CD4-positive, alpha-beta T cell treated with Interleukin-15 for 1 hour (primary cell): Measurements from ENCODE around the gene HOXB4.

Experiments
- DNase-seq: peaks from one replicate; pipeline ENCODE4 v3.0.0-alpha.2; 2020

HOXB4 gene

DNA sequence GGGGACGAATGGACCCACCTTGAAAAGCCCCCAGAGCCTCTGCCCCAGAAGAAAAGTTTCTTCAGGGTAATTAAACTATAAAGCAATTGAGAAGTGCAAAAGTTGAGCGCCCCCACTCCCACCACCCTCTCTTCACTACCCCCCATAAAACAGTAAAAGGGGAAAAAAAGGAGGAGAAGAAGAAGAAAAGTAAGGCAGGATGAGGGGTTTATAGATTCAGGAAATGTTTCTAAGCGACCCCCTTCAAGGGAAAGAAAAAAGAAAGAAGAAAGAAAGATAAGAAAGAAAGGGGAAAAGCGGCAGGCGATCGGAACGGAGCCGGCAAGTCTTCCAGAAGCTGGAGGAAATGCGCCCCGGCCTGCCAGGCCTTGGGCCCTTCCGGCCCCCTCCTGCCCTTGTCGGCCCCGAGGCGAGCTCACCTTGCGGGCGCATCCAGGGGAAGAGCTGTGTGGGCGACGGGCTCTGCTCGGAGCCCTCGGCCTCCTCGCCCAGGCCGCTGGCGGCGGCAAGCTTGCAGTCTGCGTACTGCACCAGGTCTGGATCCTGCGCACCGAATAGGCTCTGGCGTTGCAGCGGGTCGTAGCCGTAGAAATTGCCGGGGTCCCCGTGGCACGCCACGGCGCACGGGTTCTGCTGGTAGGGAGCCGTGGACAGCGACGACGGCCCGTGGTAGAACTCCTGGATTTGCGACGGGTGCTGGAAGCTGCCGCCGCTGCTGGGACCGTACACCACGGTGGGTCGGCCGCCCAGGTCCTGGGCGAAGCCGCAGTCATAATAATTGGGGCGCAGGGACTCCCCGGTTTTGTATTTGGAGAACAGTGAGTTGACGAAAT, 35.9 kb upstream of the HOXB4 start:
- no peak for DNase-seq

DNA sequence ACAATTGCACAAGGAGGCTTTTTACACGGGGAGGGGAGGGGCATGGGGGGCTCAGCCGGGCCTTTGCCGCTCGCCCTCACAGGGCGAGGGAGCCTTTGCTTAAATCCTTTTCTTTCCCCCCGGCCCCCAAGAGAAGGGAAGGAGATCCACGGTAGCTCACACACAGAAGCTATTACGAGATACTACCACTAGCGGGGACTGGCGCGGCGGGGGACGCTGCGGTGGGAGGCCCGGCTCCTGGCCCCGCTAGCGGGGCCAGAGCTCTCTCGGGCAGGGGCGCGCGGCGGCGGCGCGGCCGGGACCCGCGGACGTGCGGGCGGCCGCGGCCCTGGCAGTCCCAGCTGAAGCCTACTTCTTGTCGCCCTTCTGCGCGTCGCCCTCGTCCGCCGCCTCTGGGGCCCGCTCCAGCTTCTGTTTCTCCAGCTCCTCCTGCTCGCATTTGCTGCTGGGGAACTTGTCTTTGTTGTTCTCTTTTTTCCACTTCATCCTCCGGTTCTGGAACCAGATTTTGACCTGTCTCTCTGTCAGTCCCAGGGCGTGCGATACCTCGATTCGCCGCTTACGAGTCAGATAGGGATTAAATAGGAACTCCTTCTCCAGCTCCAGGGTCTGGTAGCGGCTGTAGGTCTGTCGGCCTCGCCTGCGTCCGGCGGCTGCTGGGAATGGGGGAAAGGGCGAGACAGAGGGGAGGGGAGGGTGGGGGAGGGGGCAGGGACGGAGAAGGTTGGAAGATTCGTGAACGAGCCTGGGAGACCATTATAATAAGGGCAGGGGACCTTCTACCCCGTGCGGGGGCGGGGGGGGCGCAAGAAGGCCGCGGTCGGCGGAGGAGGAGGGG, 34.9 kb upstream of the HOXB4 start:
- DNase-seq, result peak; percentile 35

DNA sequence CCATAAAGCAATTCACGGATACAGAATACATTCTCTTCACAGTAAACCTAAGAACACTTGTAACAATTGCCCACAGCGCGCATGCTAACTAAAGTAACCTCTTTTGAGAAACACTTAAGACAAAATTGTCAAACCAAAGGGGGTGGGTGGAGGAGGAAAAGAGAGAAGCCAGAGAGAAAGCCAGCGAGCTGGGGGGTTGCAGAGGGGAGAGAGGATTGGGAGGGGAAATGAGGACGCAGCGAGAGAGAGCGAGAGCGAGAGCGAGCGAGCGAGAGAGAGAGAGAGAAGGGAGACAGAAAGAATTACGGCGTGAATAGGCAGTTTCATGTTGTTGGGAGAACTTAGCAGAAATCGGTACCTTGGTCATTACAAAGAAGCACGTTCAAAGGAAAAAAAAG, 34.3 kb upstream of the HOXB4 start:
- DNase-seq, result no peak

DNA sequence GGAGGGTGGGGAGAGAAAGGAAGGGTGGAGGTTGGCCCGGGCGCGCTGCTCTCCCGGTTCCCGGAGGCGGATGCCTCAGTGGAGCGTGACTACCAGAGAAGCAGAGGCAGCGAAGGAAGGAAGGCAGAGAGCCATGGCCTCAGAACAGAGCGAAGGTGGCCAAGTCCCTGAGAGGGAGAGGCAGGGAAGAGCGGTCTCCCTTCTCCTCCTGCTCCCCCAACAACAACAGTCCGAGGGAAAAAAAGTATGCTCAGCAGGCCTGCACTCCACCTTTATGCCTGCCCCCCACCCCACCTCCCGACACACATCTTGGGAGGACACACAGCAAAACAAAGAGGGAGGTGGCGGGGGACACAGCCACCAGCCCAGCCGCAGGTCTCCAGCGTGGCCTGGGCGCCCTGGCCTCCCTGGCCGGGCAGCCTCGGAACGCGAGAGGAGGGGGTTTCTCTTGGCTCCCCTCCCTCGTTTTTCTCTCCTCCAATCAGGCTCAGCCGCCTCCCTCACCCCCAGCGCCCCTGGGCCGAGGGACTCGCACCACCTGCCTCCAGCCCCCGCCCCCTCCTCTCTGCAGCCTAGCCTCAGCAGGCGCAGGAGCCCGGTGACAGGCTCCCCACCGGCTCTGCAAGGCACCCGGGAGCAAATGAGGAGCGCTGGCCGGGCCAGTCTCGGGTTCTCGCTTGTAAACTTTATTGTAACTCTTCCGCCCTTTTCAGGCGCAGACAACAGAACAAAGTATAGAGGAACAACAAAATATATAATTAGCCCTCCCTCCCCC, 33.7 kb upstream of the HOXB4 start:
- no peak for DNase-seq

DNA sequence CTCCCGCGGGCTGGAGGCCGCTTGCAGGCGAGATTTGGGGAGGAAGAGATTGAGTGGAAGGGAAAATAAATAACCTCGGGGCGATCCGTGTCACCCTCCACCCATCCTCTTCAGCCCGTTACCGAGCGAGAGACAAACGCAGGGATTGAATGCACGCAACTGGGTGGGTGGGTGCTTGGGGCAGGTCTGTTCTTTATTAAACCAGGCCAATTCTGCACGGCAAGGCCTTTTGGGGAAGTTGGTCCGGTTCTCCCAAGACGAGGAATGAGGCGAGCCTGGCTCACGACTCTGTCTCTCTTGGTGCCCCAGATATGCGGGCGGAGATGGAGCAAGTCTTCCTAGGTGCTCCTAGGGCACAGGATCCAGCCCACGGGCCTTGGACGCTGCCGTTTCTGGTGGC, 33.1 kb upstream of the HOXB4 start:
- no peak for DNase-seq

DNA sequence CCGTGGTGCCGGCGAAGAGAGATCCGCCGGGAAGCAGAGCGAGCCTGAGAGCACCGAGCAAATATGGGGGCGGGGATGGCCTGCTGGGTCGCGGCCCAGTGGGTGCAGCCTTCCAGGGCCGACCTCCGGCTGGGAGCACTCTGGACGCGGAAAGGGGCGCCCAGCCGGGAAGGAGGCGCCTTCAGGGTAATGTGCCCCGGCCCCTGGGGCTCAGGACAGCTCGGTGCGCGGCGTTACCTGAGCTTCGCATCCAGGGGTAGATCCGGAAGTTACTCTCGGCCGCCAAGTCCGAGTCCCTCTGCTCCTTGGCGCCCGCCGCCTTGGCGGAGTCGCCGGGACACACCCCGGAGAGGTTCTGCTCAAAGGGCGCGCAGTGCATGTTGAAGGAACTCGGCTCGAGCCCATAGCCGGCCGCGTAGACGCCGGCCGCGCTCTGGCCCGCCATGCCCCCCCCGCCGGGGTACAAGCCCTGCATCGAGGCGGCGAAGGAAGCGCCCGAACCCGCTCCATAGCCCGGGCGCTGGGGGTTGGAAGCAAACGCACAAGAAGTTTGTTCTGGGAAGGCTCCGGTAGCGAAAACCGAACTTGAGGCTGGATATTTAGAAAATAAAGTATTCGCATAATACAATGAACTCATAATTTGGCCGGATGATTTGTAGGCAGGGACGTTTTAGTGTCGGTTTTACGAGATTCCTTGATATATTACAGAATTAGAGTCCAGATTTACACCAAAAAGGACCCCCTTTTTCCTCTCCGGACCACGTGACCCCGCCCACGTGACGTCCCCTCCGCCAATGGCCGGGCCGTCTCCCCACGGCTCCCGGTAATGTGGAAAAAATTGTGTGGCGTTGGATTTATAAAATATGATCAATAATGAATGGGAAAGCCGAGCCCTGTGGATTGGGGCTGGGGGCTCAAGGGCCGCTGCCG, 32.4 kb upstream of the HOXB4 start, which contains the start of gene HOXB7:
HOXB7 (minus strand) TSS at position 736 of the 930 bp plus-strand sequence; CDS start at position 637, 99 bp downstream.
- DNase-seq, result peak; percentile 45

DNA sequence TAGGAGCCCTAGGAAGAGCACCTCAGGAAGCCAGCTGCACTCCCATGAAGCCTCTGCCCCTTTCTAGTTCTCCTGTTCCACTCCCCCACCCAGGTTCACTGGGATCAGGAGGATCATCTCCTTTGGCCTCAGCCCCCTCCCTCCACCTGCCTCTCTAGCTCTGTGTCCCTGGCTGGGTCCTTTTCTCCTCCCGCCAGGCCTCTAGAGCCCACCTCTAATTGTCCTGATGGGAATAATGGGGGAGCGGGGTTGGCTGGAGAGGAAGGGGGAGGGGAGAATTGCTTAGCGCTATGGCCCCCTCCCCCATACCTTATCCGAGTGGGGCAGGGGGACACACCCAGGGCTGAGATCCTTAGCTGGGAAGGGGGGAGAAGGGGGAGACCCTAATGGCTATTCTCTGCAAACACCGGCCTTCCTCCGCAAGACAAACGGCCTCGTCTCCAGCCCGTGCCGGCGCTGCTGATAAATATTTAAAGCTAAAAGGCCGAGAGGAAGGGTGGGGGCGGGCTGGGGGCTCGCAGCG, 31.7 kb upstream of the HOXB4 start:
- DNase-seq, result no peak

DNA sequence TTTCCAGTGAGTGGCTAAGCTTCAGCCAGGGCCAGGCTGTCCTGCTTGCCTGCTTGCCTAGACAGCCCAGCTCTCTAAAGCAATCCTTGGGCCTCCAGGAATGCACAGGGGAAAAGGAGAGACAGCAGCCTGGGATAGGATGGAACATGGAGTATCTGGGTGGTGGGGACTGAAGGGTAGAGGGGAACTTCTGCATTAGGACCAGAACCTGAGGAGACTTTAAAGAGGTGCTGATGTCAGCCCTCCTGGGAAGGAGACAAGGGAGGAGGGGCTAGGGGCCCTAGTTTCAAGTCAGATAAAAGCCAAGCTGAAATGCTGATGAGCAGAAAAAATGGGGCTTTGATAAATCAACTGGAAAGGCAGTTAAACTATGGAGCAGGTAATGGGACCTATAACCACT, 30.9 kb upstream of the HOXB4 start:
- no peak for DNase-seq

DNA sequence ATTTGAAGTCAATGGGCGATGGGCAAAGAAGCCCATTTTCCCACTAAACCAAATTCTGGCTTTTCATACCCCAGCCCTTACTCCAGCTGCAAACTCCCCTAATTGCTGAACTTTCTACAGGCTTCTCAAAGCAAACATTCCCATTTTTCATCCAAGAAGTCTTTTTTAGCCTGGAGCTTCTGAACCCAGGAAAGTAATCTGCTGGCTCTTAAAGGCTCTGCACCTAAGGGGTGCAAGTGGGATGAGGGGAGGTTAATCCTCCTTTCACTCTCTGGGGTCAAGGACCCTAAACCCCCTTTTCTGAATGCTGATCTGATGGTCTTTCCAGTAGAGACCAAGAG, 30.3 kb upstream of the HOXB4 start:
- no peak for DNase-seq

DNA sequence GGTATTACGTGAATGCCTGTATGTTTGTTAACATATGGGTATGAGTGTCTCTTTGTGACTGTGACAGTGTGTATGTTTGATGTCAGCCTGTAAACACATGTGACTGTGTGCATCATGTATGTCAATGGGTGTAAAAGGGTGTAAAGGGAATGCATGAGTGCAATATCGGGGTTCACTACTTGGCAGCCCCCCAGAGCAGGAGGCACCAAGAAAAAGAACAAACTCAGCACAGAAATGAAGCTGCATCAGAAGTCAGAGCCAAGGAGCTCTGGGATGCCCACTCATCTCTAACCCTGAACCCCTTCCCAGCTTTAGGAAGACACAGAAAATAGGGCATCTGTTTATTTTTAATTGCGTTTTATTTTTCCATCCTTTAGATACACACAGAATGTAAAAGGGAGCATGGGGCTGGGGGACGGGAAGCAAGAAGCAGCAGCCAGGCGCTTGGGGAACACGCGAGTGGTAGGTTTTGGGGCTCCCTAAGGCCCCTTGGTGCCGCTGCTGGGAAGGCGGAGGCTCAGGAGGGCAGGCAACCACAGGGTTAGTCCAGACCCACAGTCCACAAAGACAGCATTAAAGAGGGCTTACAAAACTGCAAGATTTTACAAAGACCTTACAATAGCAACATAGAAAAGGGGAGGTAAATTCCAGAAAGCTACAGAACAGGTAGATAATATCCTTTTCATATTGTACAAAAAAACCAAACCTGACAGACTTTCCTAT, 28.9 kb upstream of the HOXB4 start:
- DNase-seq, result no peak

DNA sequence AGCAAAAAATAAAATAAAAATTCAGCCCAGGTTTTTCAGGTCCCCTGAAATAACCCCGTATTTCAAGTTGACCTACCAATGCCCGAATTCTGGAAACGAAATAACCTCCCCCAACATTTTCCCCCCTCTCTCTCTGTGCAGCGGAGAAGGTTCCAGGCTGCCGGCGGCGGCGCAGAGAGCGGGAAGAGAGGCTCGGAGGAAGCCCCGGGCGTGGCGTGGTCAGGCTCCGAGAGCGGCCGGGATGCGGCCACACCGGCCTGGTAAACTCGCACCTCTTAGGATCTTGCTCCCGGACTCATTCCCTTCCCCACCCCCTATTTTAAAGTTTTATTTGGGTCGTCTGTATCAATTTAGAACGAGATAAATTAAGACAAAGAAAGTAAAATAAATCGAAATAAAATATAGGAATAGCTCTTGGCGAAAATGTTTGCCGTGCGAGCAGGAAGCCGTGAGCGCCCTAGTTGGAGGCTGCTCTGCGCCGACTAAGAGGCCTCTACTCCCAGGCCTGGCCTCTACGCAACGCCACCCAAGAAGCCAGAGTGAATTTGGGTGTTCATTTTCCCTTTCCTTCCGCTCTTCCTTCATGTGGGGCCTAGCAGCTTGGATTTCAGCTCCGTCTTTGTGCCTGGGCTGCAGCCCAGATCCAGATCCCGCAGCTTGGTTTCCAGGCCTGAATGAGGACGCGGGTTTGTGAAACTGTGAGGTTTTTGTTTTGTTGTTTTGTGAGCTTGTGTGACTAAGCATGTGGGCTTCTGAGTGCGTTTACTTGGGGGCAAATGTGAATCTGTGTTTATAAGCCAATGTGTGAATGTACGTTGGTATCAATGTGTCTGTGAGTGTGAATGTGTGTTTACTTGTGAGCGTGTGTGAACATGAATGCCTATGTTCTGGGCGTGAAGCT, 28.1 kb upstream of the HOXB4 start:
- no peak for DNase-seq

DNA sequence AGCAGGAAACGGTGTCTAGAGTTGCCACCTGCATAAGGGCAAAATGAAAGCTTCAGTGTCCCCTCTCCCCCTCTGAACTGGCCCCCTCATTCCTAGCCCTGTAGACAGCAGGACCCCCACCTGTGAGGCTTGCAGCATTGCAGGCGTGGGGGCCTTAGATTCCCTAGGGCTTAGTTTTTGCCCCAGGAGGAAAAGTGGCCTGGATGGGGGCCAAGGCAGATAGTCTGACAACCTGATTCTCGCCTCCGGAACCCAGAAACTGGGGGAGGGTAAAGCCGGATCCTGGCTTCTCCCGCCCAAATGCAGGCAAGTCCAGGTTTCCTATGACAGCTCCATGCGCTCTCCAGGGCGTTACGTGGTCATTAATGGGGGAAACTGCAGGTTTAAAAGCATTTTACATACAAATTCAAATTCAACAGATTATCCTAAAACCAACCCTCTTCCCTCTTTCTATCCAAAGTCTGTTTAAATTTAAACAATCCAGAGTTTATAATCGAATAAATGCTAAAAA, 27.3 kb upstream of the HOXB4 start:
- DNase-seq, result no peak

DNA sequence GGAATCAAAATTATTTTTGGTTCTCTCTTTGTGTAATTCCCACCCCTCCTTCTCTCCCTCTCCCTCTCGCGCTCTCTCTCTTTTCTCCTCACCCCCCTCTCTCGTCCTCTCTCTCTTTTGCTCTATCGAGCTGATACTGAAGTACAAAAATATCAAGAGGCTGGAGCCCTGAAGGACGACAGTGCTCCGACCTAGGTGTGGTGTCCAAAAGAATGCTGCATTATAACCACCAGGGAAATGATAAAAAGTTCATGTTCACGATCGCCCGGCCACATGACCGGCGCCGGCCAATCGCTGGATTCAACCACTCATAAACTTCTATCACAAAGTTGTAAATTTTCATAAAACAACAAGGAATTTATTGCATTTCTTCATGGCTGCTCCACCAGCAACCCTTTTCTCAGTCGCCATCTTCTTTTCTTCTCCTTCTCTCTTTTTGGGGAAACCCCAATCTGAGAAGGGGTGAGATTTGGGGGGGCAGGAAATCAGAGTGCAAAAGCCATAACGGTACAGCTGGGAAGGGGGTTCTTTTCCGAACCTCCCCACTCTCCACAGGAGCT, 26.7 kb upstream of the HOXB4 start, which contains the start of gene HOXB6:
HOXB6 (minus strand) TSS at position 217 of the 560 bp plus-strand sequence. CDS start 6,836 bp downstream, outside the sequence.
- no peak for DNase-seq

DNA sequence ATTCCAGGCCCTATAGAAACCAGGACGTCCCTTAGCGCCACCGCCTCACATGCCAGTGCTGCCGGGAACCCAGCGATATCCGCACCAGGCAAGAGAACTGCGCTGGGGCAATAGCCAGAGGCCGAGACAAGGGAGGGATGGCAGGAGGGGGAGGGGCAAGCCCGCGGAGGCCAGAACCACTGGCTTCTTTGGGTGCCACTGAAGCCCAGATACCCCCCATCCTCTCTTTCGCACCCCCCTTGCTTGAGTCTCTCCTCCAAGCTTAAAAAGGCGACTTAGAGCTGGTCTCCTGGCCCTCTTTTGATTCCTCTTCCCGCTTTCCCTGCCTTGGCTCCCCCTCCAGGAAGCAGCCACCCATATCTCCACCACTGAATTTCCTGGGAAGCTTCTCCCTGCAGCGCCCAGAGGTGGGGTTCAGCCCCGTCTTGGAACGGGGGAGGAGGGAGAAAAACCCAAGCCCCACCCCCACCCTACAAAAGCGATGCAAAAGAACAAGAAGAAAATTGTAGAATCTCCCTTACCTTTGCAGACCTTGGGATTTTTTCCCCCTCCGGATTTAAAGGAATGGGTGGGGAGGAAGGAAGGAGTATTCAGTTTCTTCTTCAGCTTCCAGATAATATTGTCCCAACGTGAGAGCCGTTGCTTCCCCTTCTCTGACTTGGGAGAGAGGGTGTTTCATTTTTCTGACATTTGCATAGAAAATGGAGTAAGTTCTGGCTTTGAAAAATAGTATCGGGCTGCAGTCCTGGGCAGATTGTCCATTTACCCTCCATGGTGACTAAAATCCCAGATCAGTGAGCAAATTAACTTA, 26.0 kb upstream of the HOXB4 start:
- no peak for DNase-seq

DNA sequence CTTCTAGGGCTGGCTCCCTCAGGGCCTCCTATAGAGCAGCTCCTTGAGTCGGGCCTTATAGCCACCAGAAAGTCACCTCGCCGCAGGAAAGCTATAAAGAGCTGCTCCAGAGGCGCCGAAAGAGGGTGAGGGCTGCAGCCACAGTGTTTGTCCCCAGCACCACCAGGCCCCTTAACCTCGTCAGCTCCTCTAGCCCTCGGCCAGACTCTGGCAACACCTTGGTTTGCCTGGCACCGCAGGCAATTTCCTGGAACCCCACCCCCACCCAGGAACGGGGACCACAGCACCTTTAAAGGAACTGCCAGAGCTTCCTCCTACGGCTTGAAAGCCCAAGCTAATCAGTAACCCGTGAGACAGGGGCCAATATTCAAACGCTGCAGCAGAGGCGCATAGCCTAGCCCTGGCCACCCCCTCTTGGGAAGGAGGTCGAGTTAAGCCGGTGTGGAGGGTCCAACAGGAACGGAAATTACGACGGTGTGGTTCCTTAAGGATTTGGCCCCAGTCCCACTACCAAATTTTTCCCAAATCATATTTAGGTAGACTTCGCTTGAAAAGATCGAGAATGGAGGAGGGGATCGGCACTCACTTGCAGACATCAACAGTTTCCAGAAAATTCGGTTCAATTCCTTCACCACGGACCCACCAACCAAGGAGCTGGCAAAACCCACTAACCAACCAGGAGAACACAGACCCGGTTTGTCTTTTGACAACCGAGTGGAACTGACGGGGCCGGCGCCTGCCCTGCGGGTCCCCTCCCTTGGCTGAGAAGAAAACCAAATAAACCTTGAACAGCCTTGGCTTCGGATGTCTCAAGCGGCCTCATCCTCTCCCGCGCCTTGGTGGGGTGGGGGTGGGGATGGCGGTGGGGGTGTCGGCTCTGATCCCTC, 23.6 kb upstream of the HOXB4 start:
- no peak for DNase-seq

DNA sequence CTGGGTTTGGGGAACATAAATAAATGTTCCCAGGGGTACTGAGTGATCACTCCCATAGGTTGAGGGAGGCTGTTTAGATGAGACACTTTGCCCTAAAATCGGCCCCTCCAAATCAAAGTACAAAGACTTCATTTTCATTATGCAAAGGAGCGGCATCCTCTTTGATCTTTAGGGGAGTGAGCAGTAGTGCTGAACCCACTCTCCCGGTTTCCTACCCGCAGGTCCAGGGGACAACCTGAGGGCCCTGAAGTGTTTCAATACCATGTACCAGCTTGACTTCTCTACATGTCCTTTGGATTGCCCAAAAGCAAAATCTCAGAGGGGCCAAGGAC, 23.0 kb upstream of the HOXB4 start:
- no peak for DNase-seq

DNA sequence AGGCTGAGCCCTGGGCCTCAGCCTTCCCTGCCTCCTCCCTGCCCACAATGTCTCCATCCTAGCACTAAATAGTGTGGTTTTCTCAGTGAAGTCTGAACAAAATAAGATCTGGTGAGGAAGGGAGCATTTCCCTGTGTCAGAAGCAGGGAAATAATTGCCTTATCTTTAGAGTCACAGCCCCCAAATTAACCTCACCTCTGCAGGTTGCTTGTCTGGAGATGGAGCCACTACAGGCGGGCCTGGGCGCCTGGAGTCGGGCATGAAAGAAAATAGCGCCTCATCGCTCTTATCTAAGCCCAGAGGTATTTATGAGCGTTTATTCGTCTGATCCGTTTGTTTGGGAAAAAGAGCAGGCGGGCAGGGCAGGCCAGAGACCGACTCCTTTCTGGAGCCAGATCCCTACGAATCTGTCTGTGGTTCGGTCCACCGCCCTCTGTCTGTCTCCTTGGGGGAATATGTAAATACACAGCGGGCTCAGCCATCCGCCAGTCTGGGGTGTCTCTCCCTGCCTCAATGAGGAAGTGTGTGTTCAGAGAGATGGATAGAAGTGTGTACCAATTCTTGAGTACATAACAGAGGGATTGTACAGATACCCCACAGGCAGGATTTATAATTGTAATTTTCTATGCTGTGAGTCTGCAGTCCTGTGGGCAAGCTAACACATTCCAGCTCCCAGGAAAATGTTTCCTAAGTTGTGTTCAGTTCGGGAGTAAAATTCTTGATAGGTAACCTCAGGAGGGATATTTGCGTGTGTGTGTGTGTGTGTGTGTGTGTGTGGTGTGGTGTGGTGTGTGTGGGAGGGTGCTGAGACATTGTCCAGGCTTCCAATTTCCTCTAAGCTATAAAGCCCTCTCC, 22.3 kb upstream of the HOXB4 start:
- no peak for DNase-seq
